CD4-positive, CD25-positive, alpha-beta regulatory T cell (primary cell): ENCODE measurements around the gene HECTD4. TPM values are rescaled to one million over a fixed set of nuclear protein-coding genes. Genes with fewer than 3 reads are reported as not detected.
"Not testable (repeated sequence)": the region's sequence is repeated elsewhere in the genome, so short reads cannot be mapped to it uniquely, and the experiment has no call there.

Experiments
- ATAC-seq, 2 donors: fragments of 150-1000 bp; cut with Tn5 transposase; one replicate each; pipeline ENCODE4 v1.10.0; 2021; ENCODE audit warnings: low read depth in 2 of 2, moderate number of reproducible peaks in 2 of 2, moderate library complexity in 1 of 2
- DNase-seq, 3 donors: peaks; one replicate each; pipeline versions ENCODE4 v3.0.0 to v3.0.0-alpha.2; 2012 to 2022; ENCODE audit warnings: mixed read lengths in 1 of 3
- H3K27ac ChIP-seq: one replicate; pipeline ENCODE4 v1.7.0; 2013; ENCODE audit warnings: mild to moderate bottlenecking, low read length; ENCODE audit not compliant: insufficient read depth, poor library complexity, severe bottlenecking
- H3K27me3 ChIP-seq: one replicate; pipeline ENCODE4 v1.7.0; 2013; ENCODE audit warnings: low read length; ENCODE audit not compliant: control insufficient read depth, insufficient read depth
- H3K36me3 ChIP-seq: one replicate; pipeline ENCODE4 v1.7.0; 2013; ENCODE audit warnings: mild to moderate bottlenecking, low read length, moderate library complexity; ENCODE audit not compliant: control insufficient read depth, insufficient read depth
- H3K4me1 ChIP-seq: 2 replicates; pipeline ENCODE4 v1.7.0; 2013; ENCODE audit warnings: mild to moderate bottlenecking, low read length; ENCODE audit not compliant: insufficient read depth, control insufficient read depth, poor library complexity, severe bottlenecking
- H3K4me3 ChIP-seq: one replicate; pipeline ENCODE4 v1.7.0; 2013; ENCODE audit warnings: low read depth, mild to moderate bottlenecking, low read length, moderate library complexity
- H3K9me3 ChIP-seq, 2 experiments: 1 replicate in 1 of 2; 2 replicates in 1 of 2; pipeline ENCODE4 v1.7.0; 2013; ENCODE audit warnings: low read length in 2 of 2, mild to moderate bottlenecking in 1 of 2, moderate library complexity in 1 of 2; ENCODE audit not compliant: control insufficient read depth in 2 of 2
- H3K27ac Mint-ChIP-seq, 3 donors: one replicate each; pipeline ENCODE4 v1.8.0; 2020 to 2022; ENCODE audit warnings: mild to moderate bottlenecking in 3 of 3, mixed read lengths in 3 of 3, moderate library complexity in 2 of 3
- H3K27me3 Mint-ChIP-seq: one replicate; pipeline ENCODE4 v1.8.0; 2022; ENCODE audit warnings: mild to moderate bottlenecking, mixed read lengths
- H3K36me3 Mint-ChIP-seq: one replicate; pipeline ENCODE4 v1.8.0; 2020; ENCODE audit warnings: mixed read lengths
- H3K4me1 Mint-ChIP-seq, 4 donors: one replicate each; pipeline ENCODE4 v1.8.0; 2020 to 2022; ENCODE audit warnings: mixed read lengths in 4 of 4, mild to moderate bottlenecking in 1 of 4
- H3K4me3 Mint-ChIP-seq, 4 donors: one replicate each; pipeline ENCODE4 v1.8.0; 2020 to 2022; ENCODE audit warnings: mild to moderate bottlenecking in 4 of 4, mixed read lengths in 4 of 4, moderate library complexity in 3 of 4
- H3K9me3 Mint-ChIP-seq, 7 donors: one replicate each; pipeline ENCODE4 v1.8.0; 2020 to 2022; ENCODE audit warnings: mixed read lengths in 7 of 7, mild to moderate bottlenecking in 3 of 7, moderate library complexity in 2 of 7
- polyA plus RNA-seq, 4 donors: library from polyadenylated mRNA; unstranded; fragments of 300-500 nt; fragmentation: Illumina TruSeq; gene quantifications; one replicate each; pipeline ENCODE4 v1.2.3, GENCODE V29; 2021
- total RNA-seq: library from RNA; stranded (reverse); gene quantifications from one replicate; pipeline ENCODE4 v1.2.3, GENCODE V29; 2022

Gene HECTD4
- total and polyA plus RNA-seq, 5 donors from 2014 or later, result 2.1 to 59.3 (median 2.7) TPM

DNA sequence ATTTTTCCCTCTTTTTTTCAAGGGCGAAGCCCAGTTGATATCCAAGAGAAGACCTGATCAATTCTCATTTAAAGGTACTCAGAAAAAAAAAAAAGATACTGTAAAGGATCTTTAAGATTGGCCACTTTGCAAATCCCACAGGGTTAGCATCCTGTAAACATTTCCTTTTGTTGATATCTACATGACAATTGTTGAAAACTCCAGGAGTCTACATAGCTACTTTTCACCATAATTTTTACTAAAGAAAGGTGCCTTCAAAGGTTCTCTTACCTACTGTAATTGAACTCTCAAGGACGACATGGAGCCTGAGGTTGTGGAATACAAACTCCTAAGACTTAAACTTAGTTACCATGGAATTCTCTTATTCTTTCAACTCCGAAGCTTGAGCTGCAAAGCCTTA is 125.5 kb downstream of the HECTD4 start:
- Mint-ChIP-seq H3K36me3 (peaks cover 66% of the 10 kb centered on the region), H3K4me1 (no peaks in the 10 kb centered on the region), H3K27ac (no peak overlapping the region), H3K27me3 (no peaks in the 10 kb centered on the region), H3K9me3 (no peaks in the 10 kb centered on the region), H3K4me3 (no peak overlapping the region)
- H3K4me3 ChIP-seq, result no peak overlapping the region
- no peak overlapping the region for H3K27ac ChIP-seq
- no peaks in the 10 kb centered on the region for H3K4me1 ChIP-seq
- H3K36me3 ChIP-seq, result peaks cover 60% of the 10 kb centered on the region
- no peaks in the 10 kb centered on the region for H3K27me3 ChIP-seq
- DNase-seq, result no peak
- no peaks in the 10 kb centered on the region for H3K9me3 ChIP-seq
- ATAC-seq, result no peak

DNA sequence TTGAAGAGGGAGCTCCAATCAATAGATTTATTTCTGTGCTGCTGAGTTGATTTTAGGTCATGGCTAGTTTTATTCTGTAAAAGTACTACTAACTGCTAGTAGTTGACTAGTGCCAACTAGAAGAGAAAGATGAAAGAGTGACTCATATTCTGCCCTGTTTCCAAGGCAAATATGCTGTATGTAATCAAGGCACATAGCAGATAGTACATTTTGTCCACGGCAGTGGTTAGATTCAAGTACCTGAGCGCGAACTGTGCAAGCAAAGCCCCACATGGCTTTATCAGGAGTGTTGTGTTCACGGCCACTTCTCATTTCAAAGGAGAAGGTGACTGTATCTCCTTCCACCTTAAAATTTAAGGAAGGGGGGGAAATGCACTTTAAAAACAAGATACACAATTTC is 130.0 kb downstream of the HECTD4 start:
- Histone ChIP-seq H3K36me3 (peaks cover 70% of the 10 kb centered on the region), H3K4me1 (no peaks in the 10 kb centered on the region), H3K9me3 (no peaks in the 10 kb centered on the region), H3K27me3 (no peaks in the 10 kb centered on the region), H3K27ac (no peak overlapping the region), H3K4me3 (no peak overlapping the region)
- H3K4me1 Mint-ChIP-seq, result no peaks in the 10 kb centered on the region
- no peak overlapping the region for H3K4me3 Mint-ChIP-seq
- H3K9me3 Mint-ChIP-seq, result no peaks in the 10 kb centered on the region
- no peak overlapping the region for H3K27ac Mint-ChIP-seq
- DNase-seq, result no peak
- H3K36me3 Mint-ChIP-seq, result peaks cover 45% of the 10 kb centered on the region
- H3K27me3 Mint-ChIP-seq, result no peaks in the 10 kb centered on the region
- ATAC-seq, result no peak

DNA sequence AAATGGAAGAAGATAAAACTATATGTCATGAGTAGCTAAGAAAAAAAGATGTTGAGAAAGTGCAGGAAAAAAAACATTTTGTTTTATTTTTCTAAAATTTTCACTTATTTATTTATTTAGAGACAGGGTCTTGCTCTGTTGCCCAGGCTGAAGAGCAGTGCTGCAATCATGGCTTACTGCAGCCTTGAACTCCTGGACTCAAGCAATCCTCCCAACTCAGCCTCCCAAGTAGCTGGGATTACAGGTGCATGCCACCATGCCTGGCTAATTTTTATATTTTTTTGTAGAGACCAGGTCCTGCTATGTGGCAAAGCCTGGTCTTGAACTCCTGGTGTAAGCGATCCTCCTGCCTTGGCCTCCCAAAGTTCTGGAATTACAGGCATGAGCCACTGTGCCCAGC is 137.3 kb downstream of the HECTD4 start:
- H3K4me3 Mint-ChIP-seq, H3K27ac Mint-ChIP-seq, H3K4me1 ChIP-seq, H3K9me3 ChIP-seq, H3K27me3 ChIP-seq, H3K4me1 Mint-ChIP-seq, H3K9me3 Mint-ChIP-seq, DNase-seq, H3K27ac ChIP-seq, H3K27me3 Mint-ChIP-seq, ATAC-seq, H3K4me3 ChIP-seq: not testable (repeated sequence)
- H3K36me3 Mint-ChIP-seq, result peaks cover 35% of the 10 kb centered on the region
- peaks cover 68% of the 10 kb centered on the region for H3K36me3 ChIP-seq

DNA sequence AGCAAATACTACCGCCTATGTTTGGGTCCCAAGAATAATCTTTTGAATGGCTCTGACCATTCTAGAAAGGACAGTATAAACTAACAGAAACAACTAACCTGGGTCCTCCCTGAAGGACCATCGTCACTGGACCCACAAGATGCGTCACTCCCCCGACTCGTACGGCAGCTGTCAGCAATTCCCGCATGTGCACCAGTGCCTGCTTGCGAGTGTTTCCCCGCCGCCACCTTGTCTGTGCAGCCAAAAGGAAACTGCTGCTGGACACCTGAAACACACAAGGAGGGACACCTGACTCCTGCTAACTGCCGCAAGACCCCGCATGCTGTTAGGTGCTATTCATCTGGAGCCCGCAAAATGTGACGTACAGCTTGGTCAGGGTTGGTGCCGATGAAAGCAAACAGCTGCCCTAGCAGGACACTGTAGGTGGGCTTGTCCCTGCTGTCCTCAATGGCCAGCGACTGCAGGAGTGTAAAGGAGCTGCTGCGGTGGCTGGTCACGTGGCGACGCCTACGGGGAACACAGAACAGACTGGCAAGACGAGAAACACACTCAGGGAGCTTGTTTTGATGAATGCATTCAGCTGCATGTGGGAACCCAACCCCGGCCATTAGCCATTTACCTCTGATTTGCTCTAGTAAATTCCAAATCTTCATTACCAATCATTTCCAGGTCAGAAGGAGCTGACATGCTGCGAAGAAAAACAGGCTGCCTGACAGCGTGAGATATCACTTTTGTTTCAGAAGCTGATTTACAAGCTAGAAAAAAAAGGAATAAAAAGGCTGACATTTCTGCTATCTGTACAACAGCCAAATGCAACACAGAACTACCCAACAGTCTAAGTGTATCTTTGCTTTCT is 138.7 kb downstream of the HECTD4 start:
- no peaks in the 10 kb centered on the region for H3K27me3 ChIP-seq
- H3K36me3 Mint-ChIP-seq, result peaks cover 39% of the 10 kb centered on the region

DNA sequence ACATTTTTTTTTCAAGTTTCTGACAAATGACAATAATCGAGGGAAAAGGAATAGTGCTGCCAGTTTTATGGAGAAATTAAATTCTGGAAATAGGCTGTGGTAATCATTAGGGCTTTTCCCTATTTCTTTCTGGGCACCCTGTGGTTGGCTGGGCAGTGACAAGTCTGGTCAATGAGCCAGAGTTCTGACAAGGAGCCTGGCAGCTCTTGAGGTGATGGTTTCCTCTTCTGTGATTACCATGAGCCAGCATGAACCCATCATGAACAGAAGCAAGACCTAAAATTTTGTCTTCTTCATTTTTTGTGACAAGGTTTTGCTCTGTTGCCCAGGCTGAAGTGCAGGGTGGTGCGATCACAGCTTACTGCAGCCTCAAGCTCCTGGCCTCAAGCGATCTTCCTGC is 141.1 kb downstream of the HECTD4 start:
- DNase-seq, result no peak
- Histone ChIP-seq H3K4me1 (no peaks in the 10 kb centered on the region), H3K4me3 (no peak overlapping the region), H3K9me3 (no peaks in the 10 kb centered on the region), H3K27ac (no peak overlapping the region), H3K36me3 (peaks cover 77% of the 10 kb centered on the region), H3K27me3 (no peaks in the 10 kb centered on the region)
- no peak overlapping the region for H3K4me3 Mint-ChIP-seq
- peaks cover 54% of the 10 kb centered on the region for H3K36me3 Mint-ChIP-seq
- H3K9me3 Mint-ChIP-seq, result no peaks in the 10 kb centered on the region
- H3K27ac Mint-ChIP-seq, result peak overlapping the region in 1 of 3 donors; percentile 43
- H3K27me3 Mint-ChIP-seq, result no peaks in the 10 kb centered on the region
- H3K4me1 Mint-ChIP-seq, result no peaks in the 10 kb centered on the region
- no peak for ATAC-seq

More for the DNA sequence above, 138.7 kb downstream of the HECTD4 start:
- Histone ChIP-seq H3K4me3 (no peak overlapping the region), H3K4me1 (no peaks in the 10 kb centered on the region), H3K27ac (no peak overlapping the region), H3K36me3 (peaks cover 75% of the 10 kb centered on the region), H3K9me3 (no peaks in the 10 kb centered on the region)
- H3K27ac Mint-ChIP-seq, result no peak overlapping the region
- no peaks in the 10 kb centered on the region for H3K9me3 Mint-ChIP-seq
- H3K27me3 Mint-ChIP-seq, result no peaks in the 10 kb centered on the region
- ATAC-seq, result no peak
- no peak overlapping the region for H3K4me3 Mint-ChIP-seq
- no peak for DNase-seq
- no peaks in the 10 kb centered on the region for H3K4me1 Mint-ChIP-seq

DNA sequence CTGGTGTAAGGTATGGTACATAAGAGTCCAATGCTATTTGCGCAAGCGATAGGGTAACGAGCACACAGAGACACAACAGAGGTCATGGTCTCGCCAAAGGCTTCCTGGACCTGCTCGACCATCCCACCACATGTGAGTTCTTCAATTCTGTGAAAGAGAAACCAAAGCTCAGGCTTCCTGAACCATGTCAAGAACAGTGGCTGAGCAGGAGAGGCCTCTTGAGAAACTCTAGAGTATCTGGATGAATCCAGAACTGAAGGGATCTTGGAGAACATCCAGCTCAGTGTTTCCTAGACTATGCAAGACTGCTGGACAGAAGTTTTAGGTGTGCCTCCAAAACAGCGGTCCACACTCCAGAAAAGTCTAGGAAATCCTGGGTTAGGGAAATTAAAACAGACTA is 142.3 kb downstream of the HECTD4 start:
- Mint-ChIP-seq H3K27ac (no peak overlapping the region), H3K4me3 (no peak overlapping the region), H3K27me3 (no peaks in the 10 kb centered on the region), H3K4me1 (no peaks in the 10 kb centered on the region), H3K9me3 (no peaks in the 10 kb centered on the region), H3K36me3 (peaks cover 59% of the 10 kb centered on the region)
- DNase-seq (no peak), ATAC-seq (no peak)
- Histone ChIP-seq H3K9me3 (no peaks in the 10 kb centered on the region), H3K36me3 (peaks cover 83% of the 10 kb centered on the region), H3K4me1 (no peaks in the 10 kb centered on the region), H3K27ac (no peak overlapping the region), H3K4me3 (no peak overlapping the region), H3K27me3 (no peaks in the 10 kb centered on the region)

DNA sequence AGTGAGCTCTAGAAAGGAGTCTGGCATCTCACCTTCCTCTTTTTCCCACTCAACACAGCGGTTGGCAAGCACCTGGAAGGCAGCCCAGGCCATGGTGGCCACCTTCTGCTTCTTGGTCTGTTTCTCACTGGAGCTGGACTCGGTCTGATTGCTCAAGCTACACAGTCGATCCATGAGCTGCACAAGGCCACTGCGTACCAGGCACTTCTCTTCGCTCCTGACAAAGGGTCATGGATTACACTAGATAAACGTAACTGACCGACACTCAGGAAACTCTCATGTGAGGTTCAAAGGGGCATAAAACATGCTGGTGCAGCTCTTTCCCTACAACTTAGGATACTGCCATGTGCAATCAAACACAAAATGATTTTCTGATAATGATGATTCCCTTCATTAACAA is 143.2 kb downstream of the HECTD4 start:
- Histone ChIP-seq H3K27ac (no peak overlapping the region), H3K36me3 (peaks cover 87% of the 10 kb centered on the region), H3K4me1 (no peaks in the 10 kb centered on the region), H3K27me3 (no peaks in the 10 kb centered on the region), H3K4me3 (no peak overlapping the region), H3K9me3 (no peaks in the 10 kb centered on the region)
- no peak for DNase-seq
- H3K4me1 Mint-ChIP-seq, result no peaks in the 10 kb centered on the region
- H3K36me3 Mint-ChIP-seq, result peaks cover 64% of the 10 kb centered on the region
- no peak overlapping the region for H3K4me3 Mint-ChIP-seq
- H3K27ac Mint-ChIP-seq, result no peak overlapping the region
- ATAC-seq, result no peak
- no peaks in the 10 kb centered on the region for H3K9me3 Mint-ChIP-seq
- H3K27me3 Mint-ChIP-seq, result no peaks in the 10 kb centered on the region

DNA sequence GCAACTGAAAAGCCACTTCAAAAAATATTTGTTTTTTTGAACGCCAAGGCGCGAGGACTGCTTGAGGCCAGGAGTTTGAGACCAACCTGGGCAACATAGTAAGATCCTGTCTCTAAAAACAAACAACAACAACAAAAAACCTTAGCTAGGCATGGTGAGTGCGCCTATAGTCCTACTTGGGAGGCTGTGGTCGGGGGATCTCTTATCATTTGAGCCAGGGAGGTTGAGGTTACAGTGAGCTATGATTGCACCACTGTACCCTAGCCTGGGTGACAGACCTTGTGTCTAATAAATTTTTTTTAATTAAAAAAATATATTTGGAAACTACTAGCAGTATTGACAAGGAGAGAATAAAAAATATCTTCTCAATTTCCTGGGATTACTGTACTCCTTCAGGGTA is 143.8 kb downstream of the HECTD4 start:
- ATAC-seq (no peak), DNase-seq (no peak)
- Mint-ChIP-seq H3K36me3 (peaks cover 60% of the 10 kb centered on the region), H3K4me3 (no peak overlapping the region), H3K4me1 (no peaks in the 10 kb centered on the region), H3K27me3 (no peaks in the 10 kb centered on the region), H3K27ac (no peak overlapping the region), H3K9me3 (no peaks in the 10 kb centered on the region)
- no peak overlapping the region for H3K4me3 ChIP-seq
- H3K9me3 ChIP-seq, result no peaks in the 10 kb centered on the region
- H3K27ac ChIP-seq, result no peak overlapping the region
- H3K27me3 ChIP-seq, result no peaks in the 10 kb centered on the region
- H3K4me1 ChIP-seq, result no peaks in the 10 kb centered on the region
- H3K36me3 ChIP-seq, result peaks cover 86% of the 10 kb centered on the region
